ENCODE measurements around the gene TSPOAP1.
A peak's percentile ranks its signal among the peaks of the same experiment; 100 is the strongest.

TSPOAP1 gene

DNA sequence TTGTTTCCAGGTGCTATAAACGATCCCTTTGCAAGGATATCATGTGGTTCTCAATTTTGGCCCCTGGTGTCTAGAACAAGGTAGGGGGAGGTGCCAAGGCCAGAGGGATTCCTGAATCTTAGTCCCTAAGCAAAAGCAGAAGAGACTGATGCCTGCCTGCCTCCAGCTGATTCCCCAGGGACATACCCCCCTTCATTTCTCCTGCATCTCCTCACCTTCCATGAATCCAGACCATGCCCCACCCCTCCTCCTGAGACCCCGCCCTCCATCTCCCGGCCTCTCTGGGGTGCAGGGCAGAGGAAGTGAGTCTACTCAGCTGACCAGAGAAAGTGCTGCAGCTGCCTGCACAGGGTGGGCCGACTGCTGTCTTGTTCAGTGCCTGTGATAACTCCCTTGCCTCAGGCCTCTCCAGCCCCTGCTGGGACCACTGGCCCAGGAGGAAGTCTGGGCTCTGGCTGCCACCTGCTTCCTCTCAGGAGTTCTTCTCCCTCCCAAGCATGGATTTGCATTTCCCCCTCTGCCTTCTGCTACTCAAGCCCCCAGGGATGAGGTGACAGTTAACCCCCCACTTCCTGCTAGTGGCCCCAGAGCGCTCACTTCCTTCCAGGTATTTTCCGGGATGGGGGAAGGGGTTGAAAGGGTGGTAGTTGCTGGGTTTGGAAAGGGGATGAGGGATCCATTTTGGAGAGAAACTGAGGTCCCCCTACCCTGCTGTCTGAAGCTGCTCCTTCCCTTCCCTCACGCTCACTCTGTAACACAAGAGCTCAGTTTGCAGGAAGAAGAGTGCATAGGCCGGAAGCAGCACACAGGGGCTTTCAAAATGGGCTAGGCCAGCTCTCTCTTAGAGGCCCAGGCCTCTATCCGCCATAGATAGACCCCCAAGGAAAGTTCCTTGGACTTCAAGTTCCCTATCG is 10.5 kb upstream of the TSPOAP1 start:
- peak in 2 of 3 experiments; percentile 12 to 48 for DNase-seq

DNA sequence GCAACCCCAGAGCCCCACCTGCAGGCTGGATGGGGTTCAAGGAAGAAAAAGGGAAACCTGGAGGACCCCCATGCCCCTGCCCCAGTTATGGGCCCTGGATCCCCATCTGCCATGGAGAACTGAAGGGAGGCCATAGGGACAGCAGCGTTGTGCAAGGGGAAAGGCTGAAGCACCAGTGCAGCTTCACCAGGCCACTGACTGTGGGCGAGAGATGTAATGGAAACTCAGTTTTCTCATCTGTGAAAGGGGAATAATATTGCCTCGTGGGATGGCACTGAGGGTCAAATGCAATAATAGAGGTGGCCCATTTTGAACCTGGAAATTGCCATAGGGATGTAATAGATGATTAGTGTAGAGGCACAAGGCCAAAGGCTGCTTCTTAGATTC is 9.9 kb upstream of the TSPOAP1 start:
- no peak for DNase-seq

DNA sequence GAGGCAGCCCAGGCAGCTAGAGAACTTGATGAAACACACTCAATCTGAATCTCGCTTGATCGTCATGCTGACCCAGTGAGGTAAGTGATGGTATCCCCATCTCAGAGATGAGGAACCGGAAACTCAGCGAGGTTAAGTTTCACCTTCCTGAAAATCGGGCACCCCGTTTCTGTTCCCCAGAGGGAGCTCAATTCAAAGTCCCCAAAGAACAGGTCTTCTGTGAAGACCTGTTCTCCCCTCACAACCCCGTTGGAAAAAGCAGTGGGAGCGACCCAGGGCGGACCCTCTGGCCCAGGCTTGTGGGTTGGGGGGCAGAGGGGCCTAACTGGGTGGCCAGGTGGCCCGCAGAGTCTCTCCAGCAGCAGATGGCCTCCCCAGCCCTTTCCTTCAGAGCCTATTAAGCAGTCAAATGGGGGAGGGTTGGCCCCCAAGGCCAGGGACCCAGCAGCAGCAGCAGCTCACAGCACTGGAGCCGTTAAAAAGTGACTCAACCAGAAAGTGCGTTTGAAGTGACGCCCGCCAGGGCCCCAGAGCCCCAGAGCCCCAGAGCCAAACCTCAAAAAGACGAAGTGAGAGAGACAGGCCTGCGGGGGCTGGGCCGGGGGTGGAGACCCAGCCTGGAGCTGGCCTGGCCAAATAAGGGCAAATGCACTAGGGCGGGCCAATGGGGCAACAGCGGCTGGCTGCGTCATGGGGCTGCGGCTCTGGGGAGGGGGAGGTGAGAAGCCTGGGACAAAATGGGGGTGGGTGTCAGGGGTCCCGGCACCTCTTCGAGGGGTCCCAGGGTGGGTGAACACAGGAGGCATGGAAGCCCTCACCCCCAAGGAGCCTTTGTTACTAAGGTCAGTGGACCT is 9.2 kb upstream of the TSPOAP1 start:
- no peak for DNase-seq

DNA sequence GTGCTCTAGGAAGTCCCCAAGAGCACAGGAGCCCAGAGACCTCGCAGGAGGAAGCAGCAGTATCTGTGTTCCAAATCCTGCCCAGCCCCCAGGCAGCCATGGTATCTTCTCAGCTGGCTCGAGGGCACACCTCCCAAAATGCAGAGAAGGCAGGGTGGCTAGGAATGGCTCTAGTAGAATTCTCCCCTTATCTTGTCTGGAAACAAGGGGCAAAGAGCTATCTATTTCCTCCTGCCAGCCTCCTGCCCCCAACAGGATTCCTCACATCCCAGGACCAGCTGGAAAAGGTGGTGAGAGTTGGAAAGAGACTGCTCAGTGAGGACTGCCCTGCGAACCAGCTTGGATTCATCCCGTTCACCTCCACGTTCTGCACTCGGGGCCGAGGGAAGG is 8.6 kb upstream of the TSPOAP1 start:
- no peak for DNase-seq

DNA sequence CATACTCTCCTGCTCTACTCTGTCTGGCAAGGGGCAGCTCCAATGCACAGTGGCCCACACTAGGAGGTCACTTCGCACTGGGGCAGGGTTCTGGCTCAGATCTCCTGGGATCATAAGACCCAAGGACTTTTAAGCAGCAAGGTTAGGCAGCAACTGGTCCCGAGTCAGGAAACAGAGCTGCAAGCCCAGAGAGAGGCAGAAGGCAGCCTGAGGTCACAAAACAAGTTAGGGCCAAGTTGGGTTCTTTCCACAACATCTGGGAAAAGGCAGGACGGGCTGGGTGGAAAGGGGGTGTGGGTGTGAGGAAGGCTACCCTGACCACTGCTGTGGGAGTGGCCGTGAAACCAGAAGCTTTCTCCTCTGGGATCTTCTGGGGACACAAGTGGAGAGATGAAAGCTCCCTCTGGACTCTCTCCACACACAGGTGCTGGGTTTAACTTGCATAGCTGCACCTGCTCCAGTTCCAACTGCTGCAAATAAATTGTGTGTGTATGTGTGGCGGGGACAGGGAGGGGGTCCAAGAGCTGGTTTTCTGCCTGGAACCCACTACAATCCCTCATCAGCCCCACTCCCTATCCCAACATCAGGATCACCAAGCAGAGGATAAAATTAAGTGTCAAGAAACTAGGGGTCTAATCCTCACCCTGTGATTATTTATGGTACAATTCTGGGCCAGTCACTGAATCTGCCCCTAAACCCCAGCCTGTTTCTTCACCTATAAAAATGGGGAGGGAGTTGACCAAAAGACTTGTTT is 8.0 kb upstream of the TSPOAP1 start:
- no peak for DNase-seq

DNA sequence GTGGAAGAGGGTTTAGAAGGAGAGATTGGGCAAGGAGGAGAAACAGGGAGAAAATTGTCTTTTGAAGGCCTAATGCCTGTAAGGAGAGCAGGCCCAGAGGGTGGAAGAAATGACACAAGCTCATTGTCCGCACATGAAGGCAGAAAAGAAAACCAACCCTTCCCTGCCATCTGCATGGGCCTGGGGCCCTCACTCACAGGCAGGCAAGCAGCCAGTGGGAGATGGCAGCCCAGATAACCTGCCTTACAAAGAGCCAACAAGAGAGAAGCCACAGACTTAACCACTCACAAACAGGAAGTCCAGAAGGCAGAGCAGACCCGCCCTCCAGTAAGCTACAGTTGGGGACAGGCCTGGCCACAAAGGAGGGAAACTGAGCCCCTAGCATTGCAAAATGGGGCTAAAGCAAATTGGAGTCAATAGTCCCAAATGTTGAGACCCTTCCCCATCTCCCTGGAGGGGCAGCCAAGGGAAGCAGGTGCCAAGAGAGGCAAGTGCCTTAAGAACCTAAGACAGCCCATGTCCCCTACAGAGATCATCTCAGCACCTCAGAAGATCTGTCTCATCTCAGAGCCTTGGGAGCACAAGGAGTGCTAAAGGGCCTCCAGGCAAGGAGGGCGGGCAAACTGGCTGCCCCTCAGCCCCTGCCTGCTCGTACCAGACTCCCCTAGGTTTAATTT is 7.3 kb upstream of the TSPOAP1 start:
- no peak for DNase-seq

DNA sequence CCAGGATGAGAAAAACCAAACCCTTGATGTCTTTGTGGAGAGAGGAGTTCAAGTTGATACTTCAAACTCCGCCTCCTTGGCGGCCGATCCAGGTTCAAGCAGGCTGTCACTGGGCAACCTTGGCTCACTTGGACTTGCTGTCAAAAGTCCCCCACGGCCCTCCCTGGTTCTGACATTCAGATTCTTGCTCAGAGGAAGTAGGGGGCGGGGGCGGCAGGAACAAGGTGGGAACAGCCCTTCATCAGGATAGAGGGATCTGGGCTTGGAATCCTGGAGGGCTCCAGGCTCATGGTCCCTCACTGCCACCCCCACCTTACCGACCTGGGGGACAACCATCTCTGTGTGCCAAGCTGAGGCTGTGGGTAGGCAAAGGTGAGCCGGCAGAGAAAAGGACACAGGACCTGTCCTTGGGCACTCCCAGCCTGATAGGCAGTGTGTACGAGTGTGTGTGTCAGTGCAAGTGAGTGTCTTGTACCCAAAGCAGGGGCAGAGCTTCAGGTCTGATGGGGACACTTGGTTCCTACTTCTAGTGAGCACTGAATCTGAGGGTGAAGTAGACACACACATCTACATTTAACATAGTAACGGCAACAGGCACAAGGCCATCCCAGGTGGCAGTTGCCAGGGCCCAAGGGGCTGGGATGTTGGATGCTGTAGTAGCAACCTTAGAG is 6.6 kb upstream of the TSPOAP1 start:
- no peak for DNase-seq

DNA sequence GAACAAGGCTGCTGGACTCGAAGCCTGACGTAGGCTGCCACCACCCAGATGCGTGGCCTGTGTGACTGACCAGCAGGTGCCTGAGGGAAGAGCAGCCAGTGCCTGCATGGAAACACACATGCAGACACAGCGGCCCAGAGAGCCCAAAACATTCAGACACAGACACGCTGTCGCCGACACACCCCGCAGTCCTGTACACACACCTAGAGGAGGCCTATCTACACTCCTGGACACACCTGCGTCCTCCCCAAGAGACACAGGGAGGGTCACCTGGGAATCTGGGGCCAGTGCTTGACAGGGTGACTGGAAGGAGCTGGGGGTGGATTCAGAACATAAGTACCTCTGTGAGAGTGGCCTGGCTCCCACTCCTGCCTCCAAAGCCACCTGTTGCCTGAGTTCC is 6.1 kb upstream of the TSPOAP1 start:
- peak in 1 of 3 experiments; percentile 43 for DNase-seq

DNA sequence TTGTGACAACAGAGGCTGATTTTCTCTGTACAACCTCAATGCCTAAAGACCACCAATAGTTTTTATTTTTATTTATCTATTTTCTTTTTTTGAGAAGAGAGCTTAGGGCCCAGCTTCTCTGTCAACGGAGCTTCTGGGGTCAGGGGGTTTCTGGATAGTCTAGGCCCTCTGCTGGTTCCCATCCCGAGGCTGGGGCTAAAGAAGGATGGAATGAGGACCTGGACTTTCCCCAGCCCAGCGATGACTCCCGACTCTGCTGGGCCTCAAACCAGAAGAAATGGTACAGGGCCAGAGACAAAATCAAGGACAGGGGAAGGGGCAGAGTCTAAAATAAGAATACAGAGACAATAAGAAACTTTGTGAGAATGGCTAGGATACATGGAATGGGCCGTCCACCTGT is 5.7 kb upstream of the TSPOAP1 start:
- no peak for DNase-seq

DNA sequence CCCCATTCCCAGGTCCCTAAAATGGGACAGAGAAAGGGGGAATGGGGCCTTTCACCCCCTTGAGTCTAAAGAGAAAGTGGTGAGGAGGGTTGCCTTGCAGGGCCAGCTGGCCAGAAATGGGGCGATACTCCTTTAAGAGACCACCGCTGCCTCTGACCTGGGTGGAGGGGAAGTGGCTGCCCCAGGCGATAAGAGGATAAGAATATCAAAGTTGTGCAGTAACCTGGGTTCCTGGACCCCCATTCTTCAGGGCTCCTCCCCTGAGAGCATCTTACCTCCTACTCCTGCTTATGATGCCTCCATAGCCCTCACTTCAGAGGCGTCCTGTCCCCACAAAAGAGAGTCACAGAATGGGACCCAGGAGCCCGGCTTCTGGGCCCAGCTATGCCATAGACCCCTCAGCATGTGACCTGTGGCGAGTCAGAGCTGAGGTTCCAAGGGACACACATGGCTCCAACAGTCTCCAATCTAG is 5.2 kb upstream of the TSPOAP1 start:
- no peak for DNase-seq

DNA sequence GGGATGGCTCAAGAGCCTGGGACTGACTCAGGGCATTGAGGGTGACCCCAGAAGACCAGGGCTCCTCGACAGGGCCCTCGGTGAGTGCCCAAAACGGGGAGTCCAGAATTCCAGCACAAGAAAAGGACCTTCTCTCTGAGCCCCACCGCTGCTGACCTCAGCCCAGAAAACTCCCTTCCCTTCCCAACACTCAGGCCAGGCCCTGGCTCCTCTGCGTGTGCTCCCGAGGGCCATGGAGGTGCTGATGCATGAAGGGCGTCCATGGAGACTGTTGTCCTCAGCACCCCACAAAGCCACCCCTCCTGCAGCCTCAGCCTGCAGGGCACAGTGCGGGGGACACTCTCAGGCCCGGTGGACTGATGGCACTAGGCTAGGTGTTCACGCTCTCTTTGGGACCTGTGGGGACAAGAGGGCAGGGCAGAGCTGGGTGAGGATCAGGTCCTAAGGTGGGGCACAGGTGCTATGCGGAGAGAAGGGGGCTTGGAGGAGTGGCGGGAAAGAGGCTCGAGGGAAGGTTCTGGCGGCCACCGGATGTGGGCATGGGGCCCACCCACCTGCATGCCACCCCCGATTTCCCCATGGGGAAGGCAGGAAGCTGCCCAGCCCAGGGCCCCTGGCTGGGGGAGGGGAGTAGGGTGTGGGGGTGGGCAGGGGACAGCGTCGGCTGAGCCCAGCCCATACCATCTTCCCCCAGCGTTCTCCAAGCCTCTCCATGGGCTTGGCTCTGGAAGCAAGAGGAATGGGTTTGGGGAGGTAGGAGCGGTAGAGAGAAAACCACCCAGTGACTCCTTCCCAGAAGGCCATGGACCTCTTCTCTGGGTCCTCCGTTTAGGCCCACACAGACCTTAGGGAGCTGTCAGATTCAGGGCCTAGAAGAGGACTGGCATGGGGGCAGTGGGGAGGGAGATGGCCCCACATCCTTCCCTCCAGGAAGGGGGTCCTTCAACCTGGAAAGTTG is 4.5 kb upstream of the TSPOAP1 start:
- no peak for DNase-seq

DNA sequence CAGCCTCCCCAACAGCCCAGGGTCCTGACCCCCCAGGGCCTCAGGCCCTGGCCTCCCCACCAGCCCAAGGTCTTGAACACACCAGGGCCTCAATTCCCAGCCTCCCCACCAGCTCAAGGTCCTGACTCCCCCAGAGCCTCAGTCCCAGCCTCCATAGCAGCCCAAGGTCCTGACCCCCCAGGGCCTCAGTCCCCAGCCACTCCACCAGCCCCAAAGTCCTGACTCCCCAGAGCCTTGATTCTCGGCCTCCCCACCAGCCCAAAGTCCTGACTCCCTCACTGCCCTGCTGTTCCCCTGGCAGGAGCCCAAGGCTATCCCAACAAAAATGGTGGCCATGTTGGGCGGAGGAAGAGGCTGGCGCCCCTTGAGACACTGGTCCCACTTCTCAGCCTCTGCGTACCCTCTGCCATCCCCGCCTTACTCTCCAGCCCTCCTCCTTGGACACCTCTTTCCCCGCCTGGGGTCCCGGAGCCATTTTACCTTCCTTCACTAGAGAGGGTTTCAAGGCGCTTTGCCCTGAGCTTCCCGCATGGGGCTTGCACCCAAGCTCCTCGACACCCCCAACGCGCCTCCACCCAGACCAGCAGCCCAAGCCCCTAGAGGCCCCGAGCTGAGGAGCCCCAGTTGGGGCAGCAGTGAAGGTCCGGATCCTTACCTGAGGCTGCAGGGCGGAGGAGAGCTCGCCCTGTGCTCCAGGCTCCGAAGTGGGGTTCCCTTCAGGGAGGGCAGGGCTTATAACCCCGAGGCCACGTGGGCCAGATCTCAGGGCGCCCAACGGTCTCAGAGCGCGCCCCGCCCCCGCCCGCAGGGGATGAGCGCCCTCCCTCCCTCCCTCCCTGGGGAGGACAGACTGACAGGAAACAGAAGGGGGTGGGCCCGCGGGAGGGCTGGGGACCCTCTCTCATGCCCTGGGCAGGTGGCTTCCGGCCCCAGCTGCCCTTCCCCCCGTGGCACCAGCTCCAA is 3.5 kb upstream of the TSPOAP1 start:
- DNase-seq = no peak

DNA sequence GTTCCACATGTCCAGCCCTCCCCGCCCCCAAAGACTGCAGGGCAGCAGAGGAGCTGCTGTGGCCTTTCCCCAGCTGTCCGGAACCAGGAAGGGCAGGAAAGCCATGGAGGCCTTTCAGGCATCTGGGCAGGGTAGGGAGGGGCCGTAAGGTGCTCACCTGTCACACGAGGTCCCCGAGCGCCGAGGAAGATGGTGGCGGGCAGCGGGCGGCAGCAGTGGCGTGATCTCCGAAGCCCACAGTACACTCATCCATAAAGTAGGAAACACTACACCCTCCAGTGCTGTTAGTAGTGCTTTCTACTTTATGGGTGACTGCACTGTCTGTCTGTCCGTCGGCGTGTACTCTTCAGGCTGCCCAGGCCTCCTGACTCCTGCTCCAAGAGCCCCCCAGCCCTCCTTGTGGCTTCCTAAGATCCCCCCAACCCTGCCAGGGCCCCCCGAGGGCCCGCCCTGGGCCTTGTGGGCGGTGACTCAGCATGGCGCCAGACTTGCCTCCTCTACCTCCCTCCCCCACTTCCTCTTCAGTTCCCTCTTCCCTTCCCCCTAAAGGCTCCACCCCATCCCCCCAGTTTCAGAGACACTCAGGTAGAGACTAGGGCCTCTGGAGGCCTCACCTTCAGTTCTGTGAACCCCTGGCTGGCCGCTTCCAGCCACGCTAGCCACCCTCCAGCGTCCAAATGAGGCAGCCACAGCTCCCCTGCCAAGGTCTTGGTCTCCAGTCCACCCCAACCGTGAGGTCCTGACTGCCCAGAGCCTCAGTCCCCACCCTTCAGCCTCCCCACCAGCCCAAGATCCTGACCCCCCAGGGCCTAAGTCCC is 2.6 kb upstream of the TSPOAP1 start:
- DNase-seq = no peak

DNA sequence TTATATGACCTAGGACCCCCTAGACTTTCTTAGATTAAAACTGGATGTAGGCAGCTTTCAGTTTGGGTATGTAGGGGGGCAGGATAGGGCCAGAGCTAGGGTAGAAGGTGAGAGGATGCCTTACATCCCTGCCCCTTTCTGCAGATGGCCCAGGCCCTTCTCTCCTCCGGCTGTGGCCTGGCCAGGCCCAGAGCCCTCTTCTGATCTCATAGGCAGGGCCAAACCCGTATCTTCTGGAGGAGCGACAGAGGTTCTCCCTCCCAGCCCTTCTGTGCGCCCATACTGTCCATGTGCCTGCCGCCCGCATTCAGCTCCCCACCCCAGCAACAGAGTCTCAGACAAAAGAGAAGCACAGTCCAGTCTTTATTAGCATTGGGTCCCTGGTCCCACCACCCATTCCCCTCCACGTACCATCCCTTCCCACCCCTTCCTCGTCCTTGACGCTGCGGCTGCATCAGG is 2.0 kb upstream of the TSPOAP1 start:
- DNase-seq = no peak

DNA sequence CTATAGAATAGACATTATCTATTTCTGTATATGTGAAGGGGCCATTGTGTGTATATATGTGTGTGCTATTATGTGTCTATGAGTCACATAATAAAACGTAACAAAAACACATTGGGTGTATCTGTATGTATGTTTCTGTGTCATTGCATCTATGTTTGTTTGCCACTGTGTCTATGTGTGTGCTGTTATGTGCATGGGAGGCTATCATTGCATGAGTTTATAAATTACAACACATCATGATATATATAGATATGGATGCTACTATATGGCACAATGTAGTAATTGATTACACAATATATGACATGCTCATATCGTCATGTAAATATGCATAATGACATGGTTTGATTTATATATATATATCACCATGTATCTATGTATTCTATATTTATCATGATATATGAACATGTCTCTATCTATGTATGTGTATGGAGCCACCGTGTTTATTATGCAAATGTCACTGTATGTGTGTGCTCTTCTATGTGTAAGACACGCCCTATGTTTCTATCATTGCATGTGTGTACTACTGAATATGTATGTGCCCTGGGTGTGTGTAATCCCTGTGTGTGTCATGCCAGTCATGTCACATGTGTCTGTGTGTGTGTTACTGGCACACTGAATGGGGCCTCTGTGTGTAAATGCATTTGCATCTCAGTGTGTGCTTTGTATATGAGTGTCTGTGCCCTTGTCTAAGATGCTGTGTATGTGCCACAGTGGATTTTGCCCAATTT is 1.4 kb upstream of the TSPOAP1 start:
- no peak for DNase-seq

DNA sequence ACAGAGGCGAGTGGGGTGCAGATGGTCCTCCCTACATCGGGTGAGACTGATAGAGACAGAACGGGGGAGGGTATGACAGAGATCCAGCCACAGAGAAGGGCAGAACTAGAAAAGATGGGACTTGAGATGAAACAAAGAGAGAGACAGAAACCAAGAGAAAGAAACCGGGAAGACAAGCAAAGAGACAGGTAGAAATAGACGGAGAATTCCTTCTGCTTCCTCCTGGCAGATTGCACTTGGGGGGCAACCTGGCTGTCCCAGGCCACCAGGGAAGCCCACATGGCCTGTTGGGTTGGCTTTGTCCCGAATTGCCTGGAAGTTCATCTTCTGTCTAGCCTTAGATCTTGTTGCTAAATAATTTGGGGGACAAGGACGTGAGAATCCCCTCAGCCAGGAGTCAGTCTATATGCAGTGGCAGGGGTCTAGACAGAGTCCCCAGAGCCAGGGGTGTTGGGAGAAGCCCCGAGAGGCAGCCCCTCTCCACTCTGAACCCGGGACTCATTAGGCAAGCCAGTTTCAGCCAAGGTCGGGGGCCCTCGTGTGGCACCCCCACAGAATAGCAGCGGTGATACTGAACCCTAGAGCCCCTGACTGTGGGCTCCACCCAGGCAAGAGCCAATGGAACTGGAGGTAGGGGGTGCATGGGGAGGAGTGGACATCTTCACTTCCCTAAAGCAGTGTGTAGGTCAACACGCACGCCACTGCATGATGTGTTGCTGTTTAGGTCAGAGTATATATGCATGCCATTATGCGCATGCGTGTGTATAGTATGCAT is 627 bp upstream of the TSPOAP1 start:
- no peak for DNase-seq

Measured in NCI-H1417 (cell line).